CD8-positive, alpha-beta memory T cell (primary cell): ENCODE results near the gene ADCY5. TPM values are rescaled to one million over a fixed set of nuclear protein-coding genes. Genes with fewer than 3 reads are reported as not detected.

Experiments used
- CTCF ChIA-PET: fragments of 350-600 bp; sonication (Branson Sonifier 250); formaldehyde crosslinking; loops from one replicate; lab custom pipeline; 2021; ENCODE audit warnings: antibody characterized with exemption; lab: Charles Lee
- POLR2A ChIA-PET: fragments of 350-600 bp; sonication (Branson Sonifier 250); formaldehyde crosslinking; loops from one replicate; lab custom pipeline; 2021; ENCODE audit warnings: antibody characterized with exemption; lab: Charles Lee
- DNase-seq, 5 donors: peaks; one replicate each; pipeline versions ENCODE4 v3.0.0 to v3.0.0-alpha.2; 2020 to 2022; ENCODE audit warnings: mixed read lengths in 1 of 5
- H3K27ac ChIP-seq: one replicate; pipeline ENCODE4 v1.7.0; 2013; ENCODE audit warnings: low read depth, mild to moderate bottlenecking, low read length, moderate library complexity
- H3K27me3 ChIP-seq: 2 replicates; pipeline ENCODE4 v1.7.0; 2013; ENCODE audit warnings: low read length, mild to moderate bottlenecking; ENCODE audit not compliant: insufficient read depth, poor library complexity, severe bottlenecking
- H3K36me3 ChIP-seq: 2 replicates; pipeline ENCODE4 v1.7.0; 2013; ENCODE audit warnings: mild to moderate bottlenecking, low read length, moderate library complexity; ENCODE audit not compliant: insufficient read depth
- H3K4me1 ChIP-seq: 2 replicates; pipeline ENCODE4 v1.7.0; 2013; ENCODE audit warnings: mild to moderate bottlenecking, low read length, moderate library complexity; ENCODE audit not compliant: insufficient read depth
- H3K4me3 ChIP-seq: 2 replicates; pipeline ENCODE4 v1.7.0; 2013; ENCODE audit warnings: mild to moderate bottlenecking, low read length
- H3K9me3 ChIP-seq: 2 replicates; pipeline ENCODE4 v1.7.0; 2013; ENCODE audit warnings: mild to moderate bottlenecking, low read length
- H3K27ac Mint-ChIP-seq, 8 donors: one replicate each; pipeline ENCODE4 v1.8.0; 2020 to 2021; ENCODE audit warnings: mixed read lengths in 8 of 8, mild to moderate bottlenecking in 6 of 8, inconsistent platforms in 3 of 8, moderate library complexity in 3 of 8
- H3K27me3 Mint-ChIP-seq, 2 donors: one replicate each; pipeline ENCODE4 v1.8.0; 2020 to 2021; ENCODE audit warnings: mixed read lengths in 2 of 2, mild to moderate bottlenecking in 1 of 2, moderate library complexity in 1 of 2
- H3K36me3 Mint-ChIP-seq, 3 donors: one replicate each; pipeline ENCODE4 v1.8.0; 2020 to 2021; ENCODE audit warnings: mixed read lengths in 3 of 3, inconsistent platforms in 1 of 3, mild to moderate bottlenecking in 1 of 3
- H3K4me1 Mint-ChIP-seq, 3 donors: one replicate each; pipeline ENCODE4 v1.8.0; 2020 to 2021; ENCODE audit warnings: mixed read lengths in 3 of 3, inconsistent platforms in 1 of 3, mild to moderate bottlenecking in 1 of 3
- H3K4me3 Mint-ChIP-seq, 7 donors: one replicate each; pipeline ENCODE4 v1.8.0; 2020 to 2021; ENCODE audit warnings: mixed read lengths in 7 of 7, mild to moderate bottlenecking in 6 of 7, moderate library complexity in 4 of 7, inconsistent platforms in 2 of 7
- H3K9me3 Mint-ChIP-seq, 5 donors: one replicate each; pipeline ENCODE4 v1.8.0; 2020 to 2022; ENCODE audit warnings: mixed read lengths in 5 of 5, mild to moderate bottlenecking in 3 of 5, moderate library complexity in 2 of 5, inconsistent platforms in 1 of 5
- polyA plus RNA-seq: library from polyadenylated mRNA; unstranded; fragments of 300-500 nt; fragmentation: Illumina TruSeq; gene quantifications from one replicate; pipeline ENCODE4 v1.2.3, GENCODE V29; 2021
- total RNA-seq, 2 experiments: library from RNA; stranded (reverse); gene quantifications; one replicate each; pipeline ENCODE4 v1.2.3, GENCODE V29; 2021

Gene ADCY5
- total and polyA plus RNA-seq, 3 experiments from 2014 or later = 0.02 to 0.16 TPM; not detected in 1

GRCh38 chr3:123375014-123375940 is 73.6 kb downstream of the ADCY5 start:
- Mint-ChIP-seq H3K27ac (no peak overlapping the region), H3K4me1 (no peaks in the 10 kb centered on the region), H3K9me3 (peaks cover 0 to 2% (median 0%) of the 10 kb centered on the region in 5 donors), H3K27me3 (peaks cover 5 to 28% of the 10 kb centered on the region in 2 donors), H3K36me3 (no peaks in the 10 kb centered on the region), H3K4me3 (no peak overlapping the region)
- H3K27me3 ChIP-seq = no peaks in the 10 kb centered on the region
- POLR2A ChIA-PET = no interaction called here
- H3K4me3 ChIP-seq = no peak overlapping the region
- no peak for DNase-seq
- no peaks in the 10 kb centered on the region for H3K4me1 ChIP-seq
- H3K9me3 ChIP-seq = no peaks in the 10 kb centered on the region
- H3K36me3 ChIP-seq = no peaks in the 10 kb centered on the region
- no peak overlapping the region for H3K27ac ChIP-seq
- CTCF ChIA-PET = interaction anchor here (1.3 kb wide), 1 partner anchor 15 kb away, joined by 3 read pairs; no protein-coding TSS in a partner anchor

GRCh38 chr3:123374016-123374415 is 74.9 kb downstream of the ADCY5 start:
- H3K9me3 ChIP-seq = no peaks in the 10 kb centered on the region
- H3K36me3 ChIP-seq = no peaks in the 10 kb centered on the region
- peaks cover 5 to 29% of the 10 kb centered on the region in 2 donors for H3K27me3 Mint-ChIP-seq
- no peak overlapping the region for H3K27ac Mint-ChIP-seq
- H3K4me3 ChIP-seq = no peak overlapping the region
- H3K27me3 ChIP-seq = no peaks in the 10 kb centered on the region
- DNase-seq = no peak
- H3K4me3 Mint-ChIP-seq = no peak overlapping the region
- no peaks in the 10 kb centered on the region for H3K4me1 ChIP-seq
- POLR2A ChIA-PET = no interaction called here
- no peaks in the 10 kb centered on the region for H3K4me1 Mint-ChIP-seq
- H3K27ac ChIP-seq = no peak overlapping the region
- peaks cover 0 to 2% (median 0%) of the 10 kb centered on the region in 5 donors for H3K9me3 Mint-ChIP-seq
- no peaks in the 10 kb centered on the region for H3K36me3 Mint-ChIP-seq
- CTCF ChIA-PET = no interaction called here

GRCh38 chr3:123373474-123373987 is 75.4 kb downstream of the ADCY5 start:
- H3K9me3 Mint-ChIP-seq = peaks cover 0 to 2% (median 0%) of the 10 kb centered on the region in 5 donors
- no peaks in the 10 kb centered on the region for H3K36me3 Mint-ChIP-seq
- CTCF ChIA-PET = no interaction called here
- no peak overlapping the region for H3K27ac ChIP-seq
- H3K4me1 Mint-ChIP-seq = no peaks in the 10 kb centered on the region
- no peak overlapping the region for H3K4me3 ChIP-seq
- H3K27ac Mint-ChIP-seq = no peak overlapping the region
- H3K4me1 ChIP-seq = no peaks in the 10 kb centered on the region
- no peak for DNase-seq
- H3K27me3 Mint-ChIP-seq = peaks cover 5 to 29% of the 10 kb centered on the region in 2 donors
- no peaks in the 10 kb centered on the region for H3K9me3 ChIP-seq
- no peak overlapping the region for H3K4me3 Mint-ChIP-seq
- no peaks in the 10 kb centered on the region for H3K36me3 ChIP-seq
- POLR2A ChIA-PET = no interaction called here
- H3K27me3 ChIP-seq = no peaks in the 10 kb centered on the region

GRCh38 chr3:123372686-123373473 is 76.0 kb downstream of the ADCY5 start:
- H3K9me3 ChIP-seq = no peaks in the 10 kb centered on the region
- no peaks in the 10 kb centered on the region for H3K4me1 ChIP-seq
- H3K36me3 Mint-ChIP-seq = no peaks in the 10 kb centered on the region
- H3K27ac ChIP-seq = no peak overlapping the region
- H3K4me1 Mint-ChIP-seq = no peaks in the 10 kb centered on the region
- CTCF ChIA-PET = interaction anchor here (1.0 to 1.7 kb wide), 2 partner anchors 11 to 43 kb away, joined by 3 to 4 read pairs; no protein-coding TSS in a partner anchor
- no peak for DNase-seq
- no peak overlapping the region for H3K4me3 ChIP-seq
- peaks cover 7 to 29% of the 10 kb centered on the region in 2 donors for H3K27me3 Mint-ChIP-seq
- H3K4me3 Mint-ChIP-seq = no peak overlapping the region
- POLR2A ChIA-PET = no interaction called here
- peaks cover 0 to 2% (median 0%) of the 10 kb centered on the region in 5 donors for H3K9me3 Mint-ChIP-seq
- no peaks in the 10 kb centered on the region for H3K36me3 ChIP-seq
- H3K27me3 ChIP-seq = no peaks in the 10 kb centered on the region
- H3K27ac Mint-ChIP-seq = no peak overlapping the region

GRCh38 chr3:123371859-123372685 is 76.8 kb downstream of the ADCY5 start:
- DNase-seq = no peak
- Histone ChIP-seq H3K27me3 (no peaks in the 10 kb centered on the region), H3K27ac (no peak overlapping the region), H3K36me3 (no peaks in the 10 kb centered on the region), H3K4me3 (no peak overlapping the region), H3K4me1 (no peaks in the 10 kb centered on the region), H3K9me3 (no peaks in the 10 kb centered on the region)
- peaks cover 0 to 2% (median 0%) of the 10 kb centered on the region in 5 donors for H3K9me3 Mint-ChIP-seq
- H3K4me3 Mint-ChIP-seq = no peak overlapping the region
- no peaks in the 10 kb centered on the region for H3K36me3 Mint-ChIP-seq
- ChIA-PET POLR2A (no interaction called here), CTCF (interaction anchor here (1.0 to 1.7 kb wide), 2 partner anchors 12 to 42 kb away, joined by 3 to 4 read pairs; no protein-coding TSS in a partner anchor)
- peak overlapping the region in 1 of 8 donors; percentile 57 for H3K27ac Mint-ChIP-seq
- H3K4me1 Mint-ChIP-seq = no peaks in the 10 kb centered on the region
- peaks cover 8 to 26% of the 10 kb centered on the region in 2 donors for H3K27me3 Mint-ChIP-seq

GRCh38 chr3:123371426-123371825 is 77.5 kb downstream of the ADCY5 start:
- ChIA-PET CTCF (interaction anchor here (1.0 to 1.7 kb wide), 2 partner anchors 13 to 42 kb away, joined by 3 to 4 read pairs; no protein-coding TSS in a partner anchor), POLR2A (no interaction called here)
- Mint-ChIP-seq H3K36me3 (no peaks in the 10 kb centered on the region), H3K27ac (no peak overlapping the region), H3K4me1 (no peaks in the 10 kb centered on the region), H3K27me3 (peaks cover 8 to 25% of the 10 kb centered on the region in 2 donors), H3K9me3 (peaks cover 0 to 2% (median 0%) of the 10 kb centered on the region in 5 donors), H3K4me3 (no peak overlapping the region)
- H3K36me3 ChIP-seq = no peaks in the 10 kb centered on the region
- no peaks in the 10 kb centered on the region for H3K4me1 ChIP-seq
- no peaks in the 10 kb centered on the region for H3K9me3 ChIP-seq
- H3K27me3 ChIP-seq = no peaks in the 10 kb centered on the region
- no peak for DNase-seq
- no peak overlapping the region for H3K27ac ChIP-seq
- no peak overlapping the region for H3K4me3 ChIP-seq

- POLR2A ChIA-PET = no interaction called here
- Histone ChIP-seq H3K4me3 (no peak overlapping the region), H3K9me3 (no peaks in the 10 kb centered on the region), H3K27me3 (no peaks in the 10 kb centered on the region), H3K27ac (no peak overlapping the region), H3K36me3 (no peaks in the 10 kb centered on the region), H3K4me1 (no peaks in the 10 kb centered on the region)
- H3K27ac Mint-ChIP-seq = no peak overlapping the region
- H3K4me1 Mint-ChIP-seq = no peaks in the 10 kb centered on the region
- H3K36me3 Mint-ChIP-seq = no peaks in the 10 kb centered on the region
- peaks cover 0 to 2% (median 0%) of the 10 kb centered on the region in 5 donors for H3K9me3 Mint-ChIP-seq
- peaks cover 12 to 22% of the 10 kb centered on the region in 2 donors for H3K27me3 Mint-ChIP-seq
- CTCF ChIA-PET = no interaction called here
- no peak for DNase-seq
- H3K4me3 Mint-ChIP-seq = no peak overlapping the region
Measured at GRCh38 chr3:123370819-123371218, 78.1 kb downstream of the ADCY5 start.
